ENCODE data around the gene AMPD2.
A peak's percentile ranks its signal among the peaks of the same experiment; 100 is the strongest.
"Not testable (repeated sequence)": the region's sequence is repeated elsewhere in the genome, so short reads cannot be mapped to it uniquely, and the experiment has no call there.

The AMPD2 gene

GRCh38 chr1:109652402-109652801 is 32.8 kb downstream of the AMPD2 start:
- no peak for DNase-seq (ENCODE audit: low spot score)

- no peak for DNase-seq (ENCODE audit: low spot score)
These were observed 33.7 kb downstream of the AMPD2 start for GRCh38 chr1:109653306-109653705.

GRCh38 chr1:109654519-109654918 is 34.9 kb downstream of the AMPD2 start:
- no peak for DNase-seq (ENCODE audit: low spot score)

GRCh38 chr1:109655615-109656519 is 36.2 kb downstream of the AMPD2 start, which contains the start of gene GSTM4:
GSTM4 (plus strand) TSS chr1:109656099; CDS start chr1:109656390, 291 bp downstream.
- peak; percentile 85 for DNase-seq (ENCODE audit: low spot score)

- DNase-seq (ENCODE audit: low spot score): no peak
These were observed 37.8 kb downstream of the AMPD2 start for GRCh38 chr1:109657395-109657794.

- no peak for DNase-seq (ENCODE audit: low spot score)
These were observed 38.3 kb downstream of the AMPD2 start for GRCh38 chr1:109657970-109658369.

GRCh38 chr1:109658533-109659042 is 39.0 kb downstream of the AMPD2 start:
- DNase-seq (ENCODE audit: low spot score): no peak

- no peak for DNase-seq (ENCODE audit: low spot score)
These were observed 39.5 kb downstream of the AMPD2 start for GRCh38 chr1:109659145-109659544.

GRCh38 chr1:109659997-109660690 is 40.5 kb downstream of the AMPD2 start:
- DNase-seq (ENCODE audit: low spot score): no peak

GRCh38 chr1:109660691-109661026 is 41.0 kb downstream of the AMPD2 start:
- not testable (repeated sequence) for DNase-seq (ENCODE audit: low spot score)

- DNase-seq (ENCODE audit: low spot score): no peak
These were observed 41.8 kb downstream of the AMPD2 start for GRCh38 chr1:109661391-109661790.

- DNase-seq (ENCODE audit: low spot score): no peak
These were observed 45.0 kb downstream of the AMPD2 start for GRCh38 chr1:109664671-109665070.

- DNase-seq (ENCODE audit: low spot score): peak; percentile 95
These were observed 48.0 kb downstream of the AMPD2 start, which contains the start of gene GSTM2 for GRCh38 chr1:109667452-109668122. GSTM2 (plus strand) TSS chr1:109668057; CDS start chr1:109668116, 59 bp downstream.

- no peak for DNase-seq (ENCODE audit: low spot score)
These were observed 48.6 kb downstream of the AMPD2 start for GRCh38 chr1:109668123-109668775.

GRCh38 chr1:109669246-109669948 is 49.8 kb downstream of the AMPD2 start:
- DNase-seq (ENCODE audit: low spot score): peak; percentile 0

- DNase-seq (ENCODE audit: low spot score): peak; percentile 0
These were observed 50.3 kb downstream of the AMPD2 start for GRCh38 chr1:109669949-109670302.

GRCh38 chr1:109671067-109671466 is 51.4 kb downstream of the AMPD2 start:
- peak; percentile 0 for DNase-seq (ENCODE audit: low spot score)

GRCh38 chr1:109673861-109674260 is 54.2 kb downstream of the AMPD2 start:
- not testable (repeated sequence) for DNase-seq (ENCODE audit: low spot score)

GRCh38 chr1:109676683-109677381 is 57.2 kb downstream of the AMPD2 start:
- DNase-seq (ENCODE audit: low spot score): not testable (repeated sequence)

- no peak for DNase-seq (ENCODE audit: low spot score)
These were observed 57.8 kb downstream of the AMPD2 start for GRCh38 chr1:109677459-109677858.
